Spinal cord (tissue), 10 donors: ENCODE measurements around the gene KDM2A. TPM values are rescaled to one million over a fixed set of nuclear protein-coding genes. Genes with fewer than 3 reads are reported as not detected.
"Not testable (repeated sequence)": the region's sequence is repeated elsewhere in the genome, so short reads cannot be mapped to it uniquely, and the experiment has no call there.

ENCODE experiments used
- DNase-seq, 6 donors: peaks; one replicate each; pipeline versions ENCODE4 v3.0.0 to v3.0.0-alpha.2; 2013 to 2015; ENCODE audit warnings: low spot score in 6 of 6, low read depth in 4 of 6
- H3K27ac ChIP-seq: one replicate; pipeline ENCODE4 v1.5.1; 2013; ENCODE audit warnings: low read depth, low read length, control low read depth
- H3K27me3 ChIP-seq: one replicate; pipeline ENCODE4 v1.6.1; 2013; ENCODE audit warnings: low read length; ENCODE audit not compliant: control insufficient read depth, insufficient read depth
- H3K36me3 ChIP-seq: one replicate; pipeline ENCODE4 v1.6.1; 2013; ENCODE audit warnings: low read length; ENCODE audit not compliant: control insufficient read depth, insufficient read depth
- H3K4me1 ChIP-seq: one replicate; pipeline ENCODE4 v1.6.1; 2013; ENCODE audit warnings: low read length; ENCODE audit not compliant: control insufficient read depth, insufficient read depth
- H3K4me3 ChIP-seq: one replicate; pipeline ENCODE4 v1.5.1; 2013; ENCODE audit warnings: low read depth, low read length, control low read depth
- H3K9me3 ChIP-seq: one replicate; pipeline ENCODE4 v1.6.1; 2013; ENCODE audit warnings: low read length; ENCODE audit not compliant: control insufficient read depth, insufficient read depth
- WGBS: methylation state at CpG from one replicate; pipeline ENCODE4 v1.1.5; 2013; ENCODE audit warnings: missing lambda C conversion rate; ENCODE audit not compliant: insufficient coverage; 5-methylcytosine and 5-hydroxymethylcytosine counted together
- polyA plus RNA-seq, 2 donors: library from polyadenylated mRNA; unstranded; fragments of 120-200 nt; gene quantifications; one replicate each; pipeline ENCODE4 v1.2.1, GENCODE V29; 2013; ENCODE audit not compliant: insufficient read length in 2 of 2
- total RNA-seq, 2 donors: library from RNA; depleted of rRNA in 1 of 2; stranded (reverse); fragments of 120-200 nt in 1 of 2; fragments of >200 nt in 1 of 2; gene quantifications; one replicate each; pipeline versions ENCODE4 v1.2.3 to v1.2.4, GENCODE V29; 2013 to 2014
- donor health status: healthy.

Gene KDM2A
- total and polyA plus RNA-seq, 4 donors: 46.3 to 71.5 (median 57.3) TPM

DNA sequence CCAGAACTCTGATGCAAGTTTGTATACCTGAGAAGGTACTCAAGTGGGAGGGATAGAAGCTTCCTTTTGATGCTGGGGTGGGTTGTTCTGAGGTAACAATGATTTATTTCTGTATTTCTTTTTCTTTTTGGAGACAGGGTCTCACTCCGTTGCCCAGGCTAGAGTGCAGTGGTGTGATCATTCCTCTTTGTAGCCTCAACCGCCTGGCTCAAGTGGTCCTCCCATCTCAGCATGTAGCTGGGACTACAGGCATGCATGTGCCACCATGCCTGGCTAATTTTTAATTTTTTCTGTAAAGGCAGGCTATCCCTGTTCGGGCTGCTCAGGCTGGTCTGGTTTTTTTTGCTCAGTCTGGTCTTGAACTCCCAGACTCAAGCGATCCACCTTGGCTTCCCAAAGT is 7.9 kb downstream of the KDM2A start:
- no peak overlapping the region for H3K4me3 ChIP-seq
- no peaks in the 10 kb centered on the region for H3K9me3 ChIP-seq
- H3K27me3 ChIP-seq: no peaks in the 10 kb centered on the region
- H3K27ac ChIP-seq: no peak overlapping the region
- 79% methylated on average over 3 of the region's 4 CpGs for WGBS
- H3K36me3 ChIP-seq: peaks cover 47% of the 10 kb centered on the region
- DNase-seq: no peak
- peaks cover 4% of the 10 kb centered on the region for H3K4me1 ChIP-seq

DNA sequence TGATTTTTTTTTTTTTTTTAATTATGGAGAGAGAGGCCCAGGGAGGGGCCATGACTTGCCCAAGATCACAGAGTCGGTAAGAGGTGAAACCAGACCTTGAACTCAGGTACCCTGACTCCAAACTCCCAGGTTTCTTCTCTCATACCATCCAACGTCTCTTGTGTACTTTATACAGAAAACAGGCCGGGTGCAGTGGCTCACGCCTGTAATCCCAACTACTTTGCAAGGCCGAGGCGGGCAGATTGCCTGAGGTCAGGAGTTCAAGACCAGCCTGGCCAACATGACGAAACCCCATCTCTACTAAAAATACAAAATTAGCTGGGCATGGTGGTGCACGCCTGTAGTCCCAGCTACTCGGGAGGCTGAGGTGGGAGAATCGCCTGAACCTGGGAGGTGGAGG is 11.8 kb downstream of the KDM2A start:
- not testable (repeated sequence) for H3K4me3 ChIP-seq, H3K9me3 ChIP-seq, H3K27ac ChIP-seq, H3K4me1 ChIP-seq, DNase-seq, H3K27me3 ChIP-seq
- WGBS: 100% methylated on average over 6 of the region's 10 CpGs
- peaks cover 53% of the 10 kb centered on the region for H3K36me3 ChIP-seq

DNA sequence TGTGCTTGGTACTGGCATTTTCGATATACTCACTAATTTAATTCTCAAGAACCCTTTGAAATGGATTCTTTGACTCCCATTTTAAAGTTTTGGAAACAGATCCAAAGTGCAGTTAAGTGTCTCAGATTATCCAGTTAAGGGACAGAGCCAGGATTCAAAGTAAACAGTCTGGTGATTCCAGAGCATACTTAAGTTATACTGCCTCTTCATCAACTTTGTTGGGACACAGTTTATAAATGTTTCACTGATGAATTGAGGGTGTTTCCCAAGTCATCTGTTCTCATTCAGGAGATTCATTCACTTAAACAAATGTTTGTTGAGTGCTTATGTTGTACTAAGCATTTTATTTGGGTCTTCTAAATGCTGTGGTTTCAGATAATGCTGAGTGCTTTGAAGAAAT is 17.1 kb downstream of the KDM2A start:
- no CpG with 5 or more reads among the region's 1 CpG for WGBS
- no peak for DNase-seq
- H3K9me3 ChIP-seq: no peaks in the 10 kb centered on the region
- no peaks in the 10 kb centered on the region for H3K27me3 ChIP-seq
- H3K4me1 ChIP-seq: no peaks in the 10 kb centered on the region
- no peak overlapping the region for H3K27ac ChIP-seq
- H3K36me3 ChIP-seq: peaks cover 42% of the 10 kb centered on the region
- no peak overlapping the region for H3K4me3 ChIP-seq

DNA sequence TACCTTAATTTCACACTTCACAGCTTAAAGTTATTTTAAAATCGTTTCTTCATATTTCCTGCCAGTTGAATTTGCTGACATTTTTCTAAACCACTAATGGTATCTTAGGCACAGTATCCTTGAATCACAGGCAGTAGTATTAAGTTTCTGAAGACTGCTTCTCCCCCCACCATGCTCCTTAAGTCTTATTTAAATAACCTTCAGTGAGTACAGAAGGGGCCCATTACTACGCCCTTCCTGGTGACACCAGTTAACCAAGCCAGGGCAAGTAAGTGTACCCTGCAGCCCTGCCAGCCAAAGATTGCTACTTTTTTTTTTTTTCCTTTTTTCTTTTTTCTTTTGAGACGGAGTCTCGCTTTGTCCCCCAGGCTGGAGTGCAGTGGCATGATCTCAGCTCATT is 19.9 kb downstream of the KDM2A start:
- Histone ChIP-seq H3K27me3 (no peaks in the 10 kb centered on the region), H3K27ac (no peak overlapping the region), H3K4me1 (no peaks in the 10 kb centered on the region), H3K36me3 (peaks cover 36% of the 10 kb centered on the region), H3K4me3 (no peak overlapping the region), H3K9me3 (no peaks in the 10 kb centered on the region)
- WGBS: 100% methylated on average over 2 of the region's 4 CpGs
- no peak for DNase-seq

DNA sequence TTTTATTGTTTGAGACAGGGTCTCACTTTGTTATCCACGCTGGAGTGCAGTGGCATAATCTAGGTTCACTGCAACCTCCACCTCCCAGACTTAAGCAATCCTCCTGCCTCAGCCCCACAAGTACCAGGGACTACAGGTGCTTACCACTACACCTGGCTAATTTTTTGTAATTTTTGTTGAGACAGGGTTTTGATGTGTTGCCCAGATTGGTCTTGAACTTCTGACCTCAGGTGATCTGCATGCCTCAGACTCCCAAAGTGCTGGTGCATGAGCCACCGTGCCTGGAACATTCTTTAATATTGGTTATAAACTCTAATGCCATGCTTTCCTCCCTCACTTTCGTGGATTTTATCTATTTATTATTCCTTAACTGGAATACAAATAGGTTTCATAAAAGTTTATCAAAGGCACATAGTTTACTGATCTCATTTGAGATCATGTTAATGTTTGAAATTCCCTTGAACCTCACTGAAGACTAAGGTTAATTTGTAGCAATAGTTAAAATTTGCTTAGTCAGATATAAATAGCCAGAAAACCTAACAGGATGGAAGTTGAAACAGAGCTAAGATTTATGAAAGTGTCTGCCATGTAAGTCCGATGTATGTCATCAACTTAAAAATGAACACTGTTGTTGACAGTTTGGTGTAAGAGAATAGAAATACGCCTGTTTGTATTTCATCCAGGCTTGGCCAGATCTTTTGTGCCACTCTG is 27.6 kb downstream of the KDM2A start:
- Histone ChIP-seq H3K27me3 (no peaks in the 10 kb centered on the region), H3K27ac (no peak overlapping the region), H3K9me3 (no peaks in the 10 kb centered on the region), H3K4me1 (no peaks in the 10 kb centered on the region), H3K36me3 (peaks cover 24% of the 10 kb centered on the region), H3K4me3 (no peak overlapping the region)
- WGBS: 92% methylated on average over 2 of the region's 5 CpGs
- no peak for DNase-seq

DNA sequence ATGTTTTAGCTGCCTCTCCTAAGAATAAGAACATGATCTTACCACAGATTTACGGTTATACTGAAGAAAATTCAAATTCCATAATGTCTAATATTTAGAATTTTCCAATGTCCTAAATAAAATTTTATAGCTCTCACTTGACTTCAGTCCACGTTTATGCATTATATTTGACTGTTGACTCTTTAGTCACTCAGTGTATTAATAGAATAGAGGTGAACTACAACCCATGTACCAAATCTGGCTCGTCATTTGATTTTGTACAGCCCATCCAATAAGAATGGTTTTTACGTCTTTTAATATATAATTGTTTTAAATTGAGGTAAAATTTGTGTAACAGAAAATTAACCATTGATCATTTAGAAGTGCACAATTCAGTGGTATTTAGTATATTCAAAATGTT is 34.9 kb downstream of the KDM2A start:
- H3K4me1 ChIP-seq: no peaks in the 10 kb centered on the region
- no peak overlapping the region for H3K27ac ChIP-seq
- H3K36me3 ChIP-seq: peaks cover 23% of the 10 kb centered on the region
- H3K4me3 ChIP-seq: no peak overlapping the region
- WGBS: no CpG with 5 or more reads among the region's 4 CpGs
- H3K27me3 ChIP-seq: no peaks in the 10 kb centered on the region
- no peak for DNase-seq
- no peaks in the 10 kb centered on the region for H3K9me3 ChIP-seq

DNA sequence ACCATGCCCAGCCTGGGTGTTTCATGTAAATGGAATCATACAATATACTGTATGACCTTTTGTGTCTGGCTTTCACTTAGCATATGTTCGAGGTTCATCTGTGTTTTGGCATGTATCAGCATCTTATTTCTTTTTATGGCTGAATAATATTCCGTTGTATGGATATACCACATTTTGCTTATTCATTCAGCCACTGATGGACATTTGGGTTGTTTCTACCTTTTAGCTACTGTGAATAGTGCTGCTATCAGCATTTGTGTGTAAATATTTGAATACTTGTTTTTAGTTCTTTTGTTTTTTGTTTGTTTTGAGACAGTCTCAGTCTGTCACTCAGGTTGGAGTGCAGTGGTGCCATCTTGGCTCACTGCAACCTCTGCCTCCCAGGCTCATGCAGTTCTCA is 35.7 kb downstream of the KDM2A start:
- no CpG with 5 or more reads among the region's 2 CpGs for WGBS

DNA sequence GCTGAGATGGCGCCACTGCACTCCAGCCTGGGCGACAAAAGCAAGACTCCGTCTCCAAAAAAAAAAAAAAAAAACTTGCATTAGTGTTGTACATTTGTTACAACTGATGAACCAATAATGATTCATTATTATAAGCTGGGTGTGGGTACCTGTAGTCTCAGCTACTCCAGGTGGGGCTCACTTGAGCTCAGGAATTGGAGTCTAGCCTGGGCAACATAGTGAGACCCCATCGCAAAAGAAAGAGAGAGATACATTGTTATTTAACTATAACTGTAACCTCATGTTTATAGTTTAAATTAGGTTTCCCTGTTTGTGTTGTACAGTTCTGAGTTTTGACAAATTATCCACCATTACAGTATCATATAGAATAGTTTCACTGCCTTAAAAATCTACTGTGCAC is 38.6 kb downstream of the KDM2A start:
- no peaks in the 10 kb centered on the region for H3K9me3 ChIP-seq
- DNase-seq: no peak
- H3K36me3 ChIP-seq: peaks cover 9% of the 10 kb centered on the region
- no CpG with 5 or more reads among the region's 4 CpGs for WGBS
- no peak overlapping the region for H3K4me3 ChIP-seq
- no peaks in the 10 kb centered on the region for H3K4me1 ChIP-seq
- H3K27ac ChIP-seq: no peak overlapping the region
- H3K27me3 ChIP-seq: no peaks in the 10 kb centered on the region

More for the DNA sequence above, 35.7 kb downstream of the KDM2A start:
- Histone ChIP-seq H3K27ac (no peak overlapping the region), H3K4me3 (no peak overlapping the region), H3K27me3 (no peaks in the 10 kb centered on the region), H3K36me3 (peaks cover 21% of the 10 kb centered on the region), H3K4me1 (no peaks in the 10 kb centered on the region), H3K9me3 (no peaks in the 10 kb centered on the region)
- no peak for DNase-seq

DNA sequence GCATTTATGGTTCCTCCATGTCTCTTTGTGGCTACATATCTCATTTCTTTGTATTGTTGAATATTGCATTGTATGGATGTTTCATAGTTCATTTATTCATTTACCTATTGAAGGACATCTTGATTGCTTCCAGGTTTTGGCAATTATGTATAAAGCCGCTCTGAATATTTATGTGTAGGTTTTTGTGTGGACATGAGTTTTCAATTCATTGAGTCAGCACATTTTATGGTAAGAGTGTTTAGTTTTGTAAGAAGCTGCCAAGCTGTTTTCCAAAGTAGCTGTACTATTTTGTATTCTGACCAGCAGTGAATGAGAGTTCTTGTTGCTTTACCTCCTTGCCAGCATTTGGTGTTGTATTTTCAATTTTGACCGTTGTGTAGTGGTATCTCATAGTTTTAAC is 39.2 kb downstream of the KDM2A start:
- peak in 2 of 6 donors; percentile 2 to 20 for DNase-seq
- Histone ChIP-seq H3K4me1 (no peaks in the 10 kb centered on the region), H3K4me3 (no peak overlapping the region), H3K27me3 (no peaks in the 10 kb centered on the region), H3K9me3 (no peaks in the 10 kb centered on the region), H3K27ac (no peak overlapping the region), H3K36me3 (peaks cover 9% of the 10 kb centered on the region)
- no CpG with 5 or more reads among the region's 2 CpGs for WGBS

DNA sequence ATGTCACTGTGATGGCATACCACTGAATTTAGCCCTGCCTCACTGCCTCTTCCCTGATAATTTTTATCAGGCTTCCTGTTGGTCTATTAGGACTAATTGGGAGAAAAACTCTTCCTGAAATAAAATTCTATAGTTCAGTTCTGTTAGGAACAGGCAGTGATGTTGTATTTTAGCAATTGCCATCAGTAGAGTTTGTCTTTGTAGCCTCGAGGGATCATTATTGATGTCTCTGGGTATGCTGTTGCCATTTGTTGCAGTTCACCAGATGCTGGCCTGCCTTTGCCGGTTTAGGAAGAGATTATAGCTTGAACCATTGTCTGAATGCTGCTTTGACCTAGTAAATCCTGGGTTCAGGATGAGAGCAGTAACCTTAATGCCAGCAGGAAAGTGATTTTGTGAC is 41.0 kb downstream of the KDM2A start:
- peak in 1 of 6 donors; percentile 22 for DNase-seq
- WGBS: 47% methylated on average over 2 of the region's 2 CpGs
- H3K27ac ChIP-seq: no peak overlapping the region

More for the DNA sequence above, 41.0 kb downstream of the KDM2A start:
- H3K4me1 ChIP-seq: no peaks in the 10 kb centered on the region
- no peak overlapping the region for H3K4me3 ChIP-seq
- H3K36me3 ChIP-seq: peaks cover 2% of the 10 kb centered on the region
- no peaks in the 10 kb centered on the region for H3K9me3 ChIP-seq
- no peaks in the 10 kb centered on the region for H3K27me3 ChIP-seq
